IPS-15b (cell line): ENCODE measurements around the gene ASB18.
A peak's percentile ranks its signal among the peaks of the same experiment; 100 is the strongest.

Experiments used
- H3K27me3 ChIP-seq: one replicate; pipeline ENCODE4 v1.6.1; 2013; ENCODE audit warnings: low read length; ENCODE audit not compliant: control insufficient read depth, insufficient read depth
- H3K36me3 ChIP-seq: one replicate; pipeline ENCODE4 v1.6.1; 2013; ENCODE audit warnings: low read length; ENCODE audit not compliant: control insufficient read depth, insufficient read depth
- H3K4me1 ChIP-seq: one replicate; pipeline ENCODE4 v1.6.1; 2013; ENCODE audit warnings: mild to moderate bottlenecking, low read length; ENCODE audit not compliant: control insufficient read depth, insufficient read depth
- H3K4me3 ChIP-seq: one replicate; pipeline ENCODE4 v1.5.1; 2013; ENCODE audit warnings: low read depth, low read length
- H3K9ac ChIP-seq: one replicate; pipeline ENCODE4 v1.6.1; 2013; ENCODE audit warnings: low read depth, mild to moderate bottlenecking, low read length
- H3K9me3 ChIP-seq: one replicate; pipeline ENCODE4 v1.6.1; 2013; ENCODE audit warnings: mild to moderate bottlenecking, low read length; ENCODE audit not compliant: control insufficient read depth, insufficient read depth

ASB18 gene

GRCh38 chr2:236176951-236177350, 87.3 kb downstream of the ASB18 start:
- H3K36me3 ChIP-seq = no peaks in the 10 kb centered on the region
- H3K4me1 ChIP-seq = peaks cover 28% of the 10 kb centered on the region
- H3K4me3 ChIP-seq = no peak overlapping the region
- peaks cover 75% of the 10 kb centered on the region for H3K27me3 ChIP-seq
- H3K9ac ChIP-seq = no peak overlapping the region
- no peaks in the 10 kb centered on the region for H3K9me3 ChIP-seq

- no peak overlapping the region for H3K9ac ChIP-seq
- peaks cover 31% of the 10 kb centered on the region for H3K4me1 ChIP-seq
- no peaks in the 10 kb centered on the region for H3K9me3 ChIP-seq
- no peak overlapping the region for H3K4me3 ChIP-seq
- H3K36me3 ChIP-seq = no peaks in the 10 kb centered on the region
- peaks cover 80% of the 10 kb centered on the region for H3K27me3 ChIP-seq
Observed at GRCh38 chr2:236176417-236176816, 87.8 kb downstream of the ASB18 start.

GRCh38 chr2:236175548-236176150, 88.6 kb downstream of the ASB18 start:
- no peaks in the 10 kb centered on the region for H3K36me3 ChIP-seq
- H3K9me3 ChIP-seq = no peaks in the 10 kb centered on the region
- H3K9ac ChIP-seq = no peak overlapping the region
- peaks cover 37% of the 10 kb centered on the region for H3K4me1 ChIP-seq
- H3K27me3 ChIP-seq = peaks cover 88% of the 10 kb centered on the region
- no peak overlapping the region for H3K4me3 ChIP-seq

GRCh38 chr2:236173729-236174607, 90.2 kb downstream of the ASB18 start:
- Histone ChIP-seq H3K36me3 (no peaks in the 10 kb centered on the region), H3K9me3 (no peaks in the 10 kb centered on the region), H3K27me3 (peaks cover 90% of the 10 kb centered on the region), H3K4me1 (peaks cover 32% of the 10 kb centered on the region), H3K9ac (no peak overlapping the region), H3K4me3 (peak overlapping the region; percentile 32)

GRCh38 chr2:236173036-236173728, 91.0 kb downstream of the ASB18 start:
- H3K9me3 ChIP-seq = no peaks in the 10 kb centered on the region
- H3K4me3 ChIP-seq = peak overlapping the region; percentile 37
- no peaks in the 10 kb centered on the region for H3K36me3 ChIP-seq
- peaks cover 32% of the 10 kb centered on the region for H3K4me1 ChIP-seq
- H3K27me3 ChIP-seq = peaks cover 88% of the 10 kb centered on the region
- no peak overlapping the region for H3K9ac ChIP-seq

- Histone ChIP-seq H3K9ac (no peak overlapping the region), H3K4me3 (peak overlapping the region; percentile 37), H3K36me3 (no peaks in the 10 kb centered on the region), H3K9me3 (no peaks in the 10 kb centered on the region), H3K27me3 (peaks cover 89% of the 10 kb centered on the region), H3K4me1 (peaks cover 32% of the 10 kb centered on the region)
Observed at GRCh38 chr2:236172255-236173035, 91.8 kb downstream of the ASB18 start.

GRCh38 chr2:236171680-236172254, 92.4 kb downstream of the ASB18 start:
- Histone ChIP-seq H3K9me3 (no peaks in the 10 kb centered on the region), H3K4me1 (peaks cover 32% of the 10 kb centered on the region), H3K4me3 (peak overlapping the region; percentile 43), H3K9ac (no peak overlapping the region), H3K27me3 (peaks cover 90% of the 10 kb centered on the region), H3K36me3 (no peaks in the 10 kb centered on the region)

GRCh38 chr2:236171181-236171679, 93.0 kb downstream of the ASB18 start:
- peaks cover 34% of the 10 kb centered on the region for H3K4me1 ChIP-seq
- peaks cover 90% of the 10 kb centered on the region for H3K27me3 ChIP-seq
- peak overlapping the region; percentile 43 for H3K4me3 ChIP-seq
- no peaks in the 10 kb centered on the region for H3K9me3 ChIP-seq
- H3K9ac ChIP-seq = no peak overlapping the region
- H3K36me3 ChIP-seq = no peaks in the 10 kb centered on the region

- H3K4me3 ChIP-seq = peak overlapping the region; percentile 43
- no peaks in the 10 kb centered on the region for H3K36me3 ChIP-seq
- H3K9ac ChIP-seq = no peak overlapping the region
- H3K4me1 ChIP-seq = peaks cover 34% of the 10 kb centered on the region
- no peaks in the 10 kb centered on the region for H3K9me3 ChIP-seq
- H3K27me3 ChIP-seq = peaks cover 90% of the 10 kb centered on the region
Observed at GRCh38 chr2:236170590-236171165, 93.5 kb downstream of the ASB18 start.

GRCh38 chr2:236169741-236170589, 94.2 kb downstream of the ASB18 start:
- peaks cover 29% of the 10 kb centered on the region for H3K4me1 ChIP-seq
- H3K9ac ChIP-seq = no peak overlapping the region
- H3K9me3 ChIP-seq = no peaks in the 10 kb centered on the region
- peaks cover 90% of the 10 kb centered on the region for H3K27me3 ChIP-seq
- peak overlapping the region; percentile 41 for H3K4me3 ChIP-seq
- H3K36me3 ChIP-seq = no peaks in the 10 kb centered on the region
